NCI-H2029 (cell line): Measurements from ENCODE around the gene ORC6.

ENCODE experiments used
- DNase-seq: peaks from one replicate; lab custom pipeline; 2025; lab: John Stamatoyannopoulos, UW

Gene ORC6

GRCh38 chr16:46701615-46702014, 12.2 kb downstream of the ORC6 start:
- DNase-seq: no peak

GRCh38 chr16:46702030-46702429, 12.6 kb downstream of the ORC6 start:
- no peak for DNase-seq

- no peak for DNase-seq
Measured at GRCh38 chr16:46706642-46707041, 17.2 kb downstream of the ORC6 start.

- no peak for DNase-seq
Measured at GRCh38 chr16:46709469-46710005, 20.1 kb downstream of the ORC6 start.

- no peak for DNase-seq
Measured at GRCh38 chr16:46711106-46712058, 21.9 kb downstream of the ORC6 start.

- DNase-seq: no peak
Measured at GRCh38 chr16:46712911-46713310, 23.5 kb downstream of the ORC6 start.

- DNase-seq: no peak
Measured at GRCh38 chr16:46713634-46714033, 24.2 kb downstream of the ORC6 start.

GRCh38 chr16:46714797-46715591, 25.5 kb downstream of the ORC6 start:
- no peak for DNase-seq

GRCh38 chr16:46715769-46716305, 26.4 kb downstream of the ORC6 start:
- no peak for DNase-seq

- no peak for DNase-seq
Measured at GRCh38 chr16:46717692-46718091, 28.2 kb downstream of the ORC6 start.

GRCh38 chr16:46718214-46718613, 28.8 kb downstream of the ORC6 start:
- DNase-seq: no peak

GRCh38 chr16:46719528-46719927, 30.1 kb downstream of the ORC6 start:
- DNase-seq: no peak

- no peak for DNase-seq
Measured at GRCh38 chr16:46720619-46721018, 31.2 kb downstream of the ORC6 start.

- DNase-seq: no peak
Measured at GRCh38 chr16:46721885-46722284, 32.4 kb downstream of the ORC6 start.

GRCh38 chr16:46727184-46727583, 37.7 kb downstream of the ORC6 start:
- no peak for DNase-seq

GRCh38 chr16:46727630-46728029, 38.2 kb downstream of the ORC6 start:
- no peak for DNase-seq

- DNase-seq: no peak
Measured at GRCh38 chr16:46728806-46729205, 39.3 kb downstream of the ORC6 start.

GRCh38 chr16:46729326-46729995, 40.0 kb downstream of the ORC6 start:
- no peak for DNase-seq

- DNase-seq: no peak
Measured at GRCh38 chr16:46730126-46730525, 40.7 kb downstream of the ORC6 start.

- no peak for DNase-seq
Measured at GRCh38 chr16:46730801-46731690, 41.6 kb downstream of the ORC6 start.
